Vagina (tissue), 2 donors: ENCODE results near the gene GPR85.

Experiments used
- POLR2A ChIP-seq, 2 donors: fragments of 450-650 bp; IDR thresholded peaks; one replicate each; pipeline ENCODE4 v1.6.1; 2017; ENCODE audit warnings: antibody characterized with exemption in 2 of 2, mild to moderate bottlenecking in 2 of 2, moderate library complexity in 2 of 2
- POLR2AphosphoS5 ChIP-seq, 2 donors: sonication (generic); formaldehyde crosslinking; IDR thresholded peaks; one replicate each; pipeline ENCODE4 v1.9.0; 2017; ENCODE audit warnings: antibody characterized with exemption in 2 of 2, mild to moderate bottlenecking in 2 of 2, low read depth in 1 of 2; ENCODE audit not compliant: insufficient read depth in 1 of 2
- TF ChIP-seq, protein P1 (sequence below), 3 experiments: fragments of 450-650 bp in 2 of 3; fragments of 200-600 bp in 1 of 3; sonication (generic) in 1 of 3; IDR thresholded peaks; one replicate each; pipeline ENCODE4 v1.5.1; 2017 to 2019; ENCODE audit warnings: antibody characterized with exemption in 3 of 3, mild to moderate bottlenecking in 2 of 3, moderate library complexity in 2 of 3

DNA sequence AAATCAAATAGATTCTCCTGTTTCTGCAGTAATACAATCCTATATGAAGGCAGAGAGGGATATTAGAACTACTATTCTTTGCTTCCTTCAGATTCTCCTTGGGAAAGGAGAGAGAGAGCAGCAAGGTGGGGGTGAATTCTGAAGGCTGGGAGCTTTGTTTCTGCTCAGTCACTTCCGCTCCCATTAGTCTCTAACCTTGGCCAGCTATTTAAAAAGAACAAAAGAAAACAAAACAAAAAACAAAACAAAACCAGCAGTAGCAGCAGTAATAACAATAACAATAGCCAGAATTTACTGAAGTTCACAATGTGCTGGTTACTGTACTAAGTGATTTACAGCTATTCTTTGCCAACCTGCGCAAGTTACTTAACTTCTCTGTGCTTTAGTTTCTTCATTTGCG lies 9.9 kb downstream of the GPR85 start:
- TF ChIP-seq, protein P1, sequence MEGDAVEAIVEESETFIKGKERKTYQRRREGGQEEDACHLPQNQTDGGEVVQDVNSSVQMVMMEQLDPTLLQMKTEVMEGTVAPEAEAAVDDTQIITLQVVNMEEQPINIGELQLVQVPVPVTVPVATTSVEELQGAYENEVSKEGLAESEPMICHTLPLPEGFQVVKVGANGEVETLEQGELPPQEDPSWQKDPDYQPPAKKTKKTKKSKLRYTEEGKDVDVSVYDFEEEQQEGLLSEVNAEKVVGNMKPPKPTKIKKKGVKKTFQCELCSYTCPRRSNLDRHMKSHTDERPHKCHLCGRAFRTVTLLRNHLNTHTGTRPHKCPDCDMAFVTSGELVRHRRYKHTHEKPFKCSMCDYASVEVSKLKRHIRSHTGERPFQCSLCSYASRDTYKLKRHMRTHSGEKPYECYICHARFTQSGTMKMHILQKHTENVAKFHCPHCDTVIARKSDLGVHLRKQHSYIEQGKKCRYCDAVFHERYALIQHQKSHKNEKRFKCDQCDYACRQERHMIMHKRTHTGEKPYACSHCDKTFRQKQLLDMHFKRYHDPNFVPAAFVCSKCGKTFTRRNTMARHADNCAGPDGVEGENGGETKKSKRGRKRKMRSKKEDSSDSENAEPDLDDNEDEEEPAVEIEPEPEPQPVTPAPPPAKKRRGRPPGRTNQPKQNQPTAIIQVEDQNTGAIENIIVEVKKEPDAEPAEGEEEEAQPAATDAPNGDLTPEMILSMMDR (IDR thresholded peaks at IDR 0.05), result no peak
- TF ChIP-seq POLR2A (IDR thresholded peaks at IDR 0.05), result no peak
- TF ChIP-seq POLR2AphosphoS5 (IDR thresholded peaks at IDR 0.05; ENCODE audit: insufficient read depth in 1 of 2, low read depth in 1 of 2), result no peak
